Activated CD8-positive, alpha-beta memory T cell treated with anti-CD3 and anti-CD28 coated beads, Interleukin-2, amount 10 ng/mL, durations not matched to agents 7 days and 5 days (primary cell): ENCODE measurements around the gene HEMK1. TPM values are rescaled to one million over a fixed set of nuclear protein-coding genes. Genes with fewer than 3 reads are reported as not detected.

ENCODE experiments used
- ATAC-seq: fragments of 150-1000 bp; cut with Tn5 transposase; one replicate; pipeline ENCODE4 v1.10.0; 2021; ENCODE audit warnings: moderate library complexity
- CTCF ChIA-PET: fragments of 350-600 bp; sonication (Branson Sonifier 250); formaldehyde crosslinking; loops from one replicate; lab custom pipeline; 2021; ENCODE audit warnings: antibody characterized with exemption; lab: Charles Lee
- DNase-seq: peaks from one replicate; pipeline ENCODE4 v3.0.0-alpha.2; 2020
- H3K27ac Mint-ChIP-seq: one replicate; pipeline ENCODE4 v1.8.0; 2021; ENCODE audit warnings: mild to moderate bottlenecking, mixed read lengths
- H3K27me3 Mint-ChIP-seq: one replicate; pipeline ENCODE4 v1.8.0; 2021; ENCODE audit warnings: mixed read lengths
- H3K36me3 Mint-ChIP-seq: one replicate; pipeline ENCODE4 v1.8.0; 2021; ENCODE audit warnings: mild to moderate bottlenecking, mixed read lengths
- H3K4me1 Mint-ChIP-seq: one replicate; pipeline ENCODE4 v1.8.0; 2021; ENCODE audit warnings: mixed read lengths
- H3K4me3 Mint-ChIP-seq: one replicate; pipeline ENCODE4 v1.8.0; 2021; ENCODE audit warnings: mild to moderate bottlenecking, moderate library complexity, mixed read lengths
- H3K9me3 Mint-ChIP-seq: one replicate; pipeline ENCODE4 v1.8.0; 2022; ENCODE audit warnings: low read depth, mixed read lengths
- total RNA-seq, 2 experiments: library from RNA; stranded (reverse); gene quantifications; one replicate each; pipeline ENCODE4 v1.2.3, GENCODE V29; 2021

The HEMK1 gene
- total RNA-seq, 2 experiments from 2014 or later, result 49.9 to 61.3 TPM

- Mint-ChIP-seq H3K4me1 (peaks cover 73% of the 10 kb centered on the region), H3K27me3 (peaks cover 2% of the 10 kb centered on the region), H3K27ac (peak overlapping the region; percentile 95), H3K36me3 (peaks cover 30% of the 10 kb centered on the region), H3K4me3 (peak overlapping the region; percentile 89), H3K9me3 (no peaks in the 10 kb centered on the region)
- no peak for DNase-seq
- CTCF ChIA-PET, result interaction anchor here (0.9 to 14.4 kb wide), 7 partner anchors 12 to 863 kb away, joined by 3 to 859 read pairs (median 14); partner anchors contain the start of genes CISH, MAPKAPK3 and RASSF1
- no peak for ATAC-seq
Observed at GRCh38 chr3:50571486-50571885, 2.2 kb downstream of the HEMK1 start.

GRCh38 chr3:50572158-50572557, 2.8 kb downstream of the HEMK1 start:
- H3K36me3 Mint-ChIP-seq, result peaks cover 34% of the 10 kb centered on the region
- H3K9me3 Mint-ChIP-seq, result no peaks in the 10 kb centered on the region
- DNase-seq (peak; percentile 90), ATAC-seq (peak; percentile 14)
- H3K27me3 Mint-ChIP-seq, result peaks cover 2% of the 10 kb centered on the region
- peaks cover 72% of the 10 kb centered on the region for H3K4me1 Mint-ChIP-seq
- CTCF ChIA-PET, result interaction anchor here (1.0 to 14.4 kb wide), 12 partner anchors 9 to 818 kb away, joined by 3 to 859 read pairs (median 6); partner anchors contain the start of genes CISH, MAPKAPK3 and RASSF1
- H3K4me3 Mint-ChIP-seq, result peak overlapping the region; percentile 89
- H3K27ac Mint-ChIP-seq, result peak overlapping the region; percentile 95

- peak; percentile 85 for DNase-seq
- CTCF ChIA-PET, result interaction anchor here (1.0 to 14.4 kb wide), 13 partner anchors 8 to 817 kb away, joined by 3 to 859 read pairs (median 5); partner anchors contain the start of genes CISH, MAPKAPK3 and RASSF1
- Mint-ChIP-seq H3K4me3 (peak overlapping the region; percentile 89), H3K36me3 (peaks cover 42% of the 10 kb centered on the region), H3K4me1 (peaks cover 75% of the 10 kb centered on the region), H3K27me3 (peaks cover 2% of the 10 kb centered on the region), H3K27ac (peak overlapping the region; percentile 95), H3K9me3 (no peaks in the 10 kb centered on the region)
- ATAC-seq, result peak; percentile 4
Observed at GRCh38 chr3:50572801-50573371, 3.6 kb downstream of the HEMK1 start.

- H3K36me3 Mint-ChIP-seq, result peaks cover 48% of the 10 kb centered on the region
- DNase-seq, result peak; percentile 98
- H3K4me1 Mint-ChIP-seq, result peaks cover 76% of the 10 kb centered on the region
- H3K4me3 Mint-ChIP-seq, result peak overlapping the region; percentile 89
- CTCF ChIA-PET, result interaction anchor here (1.0 to 14.4 kb wide), 10 partner anchors 10 to 237 kb away, joined by 3 to 859 read pairs (median 6); partner anchors contain the start of genes CISH, MAPKAPK3 and RASSF1
- H3K27me3 Mint-ChIP-seq, result peaks cover 2% of the 10 kb centered on the region
- H3K27ac Mint-ChIP-seq, result peak overlapping the region; percentile 95
- ATAC-seq, result peak; percentile 41
- H3K9me3 Mint-ChIP-seq, result no peaks in the 10 kb centered on the region
Observed at GRCh38 chr3:50573566-50574443, 4.5 kb downstream of the HEMK1 start.

GRCh38 chr3:50574444-50574831, 5.1 kb downstream of the HEMK1 start:
- ATAC-seq (peak; percentile 5), DNase-seq (peak; percentile 85)
- peak overlapping the region; percentile 95 for H3K27ac Mint-ChIP-seq
- H3K4me3 Mint-ChIP-seq, result peak overlapping the region; percentile 89
- CTCF ChIA-PET, result interaction anchor here (1.0 to 14.4 kb wide), 4 partner anchors 9 to 234 kb away, joined by 3 to 859 read pairs (median 176); partner anchors contain the start of genes CISH, MAPKAPK3 and RASSF1
- no peaks in the 10 kb centered on the region for H3K9me3 Mint-ChIP-seq
- peaks cover 77% of the 10 kb centered on the region for H3K4me1 Mint-ChIP-seq
- H3K36me3 Mint-ChIP-seq, result peaks cover 50% of the 10 kb centered on the region
- peaks cover 2% of the 10 kb centered on the region for H3K27me3 Mint-ChIP-seq

GRCh38 chr3:50575372-50575771, 6.0 kb downstream of the HEMK1 start:
- H3K9me3 Mint-ChIP-seq, result no peaks in the 10 kb centered on the region
- ATAC-seq (no peak), DNase-seq (no peak)
- CTCF ChIA-PET, result interaction anchor here (13.1 to 14.4 kb wide), 2 partner anchors 14 to 33 kb away, joined by 347 to 859 read pairs; partner anchors contain the start of genes CISH and MAPKAPK3
- H3K4me1 Mint-ChIP-seq, result peaks cover 81% of the 10 kb centered on the region
- peaks cover 2% of the 10 kb centered on the region for H3K27me3 Mint-ChIP-seq
- H3K27ac Mint-ChIP-seq, result peak overlapping the region; percentile 95
- H3K36me3 Mint-ChIP-seq, result peaks cover 50% of the 10 kb centered on the region
- H3K4me3 Mint-ChIP-seq, result no peak overlapping the region

GRCh38 chr3:50577348-50577747, 8.0 kb downstream of the HEMK1 start:
- CTCF ChIA-PET, result interaction anchor here (13.1 to 14.4 kb wide), 2 partner anchors 12 to 31 kb away, joined by 347 to 859 read pairs; partner anchors contain the start of genes CISH and MAPKAPK3
- no peak overlapping the region for H3K4me3 Mint-ChIP-seq
- H3K9me3 Mint-ChIP-seq, result no peaks in the 10 kb centered on the region
- ATAC-seq, result no peak
- H3K27me3 Mint-ChIP-seq, result peaks cover 2% of the 10 kb centered on the region
- H3K4me1 Mint-ChIP-seq, result peaks cover 72% of the 10 kb centered on the region
- no peak for DNase-seq
- peaks cover 49% of the 10 kb centered on the region for H3K36me3 Mint-ChIP-seq
- H3K27ac Mint-ChIP-seq, result no peak overlapping the region

- no peaks in the 10 kb centered on the region for H3K9me3 Mint-ChIP-seq
- peak; percentile 42 for ATAC-seq
Observed at GRCh38 chr3:50580683-50581458, 11.5 kb downstream of the HEMK1 start.

GRCh38 chr3:50581459-50581842, 12.1 kb downstream of the HEMK1 start:
- Mint-ChIP-seq H3K9me3 (no peaks in the 10 kb centered on the region), H3K4me3 (no peak overlapping the region), H3K36me3 (peaks cover 45% of the 10 kb centered on the region), H3K4me1 (peaks cover 48% of the 10 kb centered on the region), H3K27me3 (no peaks in the 10 kb centered on the region), H3K27ac (peak overlapping the region; percentile 14)
- ATAC-seq (no peak), DNase-seq (no peak)
- CTCF ChIA-PET, result interaction anchor here (1.0 to 1.2 kb wide), 3 partner anchors 8 to 35 kb away, joined by 4 to 7 read pairs (median 5); partner anchors contain the start of gene MAPKAPK3

More at GRCh38 chr3:50580683-50581458, 11.5 kb downstream of the HEMK1 start:
- DNase-seq, result no peak
- H3K4me1 Mint-ChIP-seq, result peaks cover 50% of the 10 kb centered on the region
- CTCF ChIA-PET, result interaction anchor here (0.8 to 1.2 kb wide), 4 partner anchors 9 to 35 kb away, joined by 4 to 7 read pairs (median 4); partner anchors contain the start of gene MAPKAPK3
- H3K4me3 Mint-ChIP-seq, result no peak overlapping the region
- H3K27me3 Mint-ChIP-seq, result no peaks in the 10 kb centered on the region
- H3K36me3 Mint-ChIP-seq, result peaks cover 50% of the 10 kb centered on the region
- peak overlapping the region; percentile 14 for H3K27ac Mint-ChIP-seq

GRCh38 chr3:50582083-50582482, 12.8 kb downstream of the HEMK1 start:
- H3K9me3 Mint-ChIP-seq, result no peaks in the 10 kb centered on the region
- CTCF ChIA-PET, result interaction anchor here (2.2 kb wide), 1 partner anchor 33 kb away, joined by 7 read pairs; no protein-coding TSS in a partner anchor
- H3K27ac Mint-ChIP-seq, result no peak overlapping the region
- H3K36me3 Mint-ChIP-seq, result peaks cover 41% of the 10 kb centered on the region
- H3K27me3 Mint-ChIP-seq, result no peaks in the 10 kb centered on the region
- H3K4me1 Mint-ChIP-seq, result peaks cover 50% of the 10 kb centered on the region
- H3K4me3 Mint-ChIP-seq, result no peak overlapping the region
- DNase-seq (no peak), ATAC-seq (no peak)

GRCh38 chr3:50583897-50584296, 14.6 kb downstream of the HEMK1 start:
- no peaks in the 10 kb centered on the region for H3K27me3 Mint-ChIP-seq
- peaks cover 59% of the 10 kb centered on the region for H3K4me1 Mint-ChIP-seq
- peak overlapping the region; percentile 31 for H3K27ac Mint-ChIP-seq
- ATAC-seq (no peak), DNase-seq (no peak)
- H3K4me3 Mint-ChIP-seq, result no peak overlapping the region
- no peaks in the 10 kb centered on the region for H3K9me3 Mint-ChIP-seq
- peaks cover 32% of the 10 kb centered on the region for H3K36me3 Mint-ChIP-seq
- CTCF ChIA-PET, result interaction anchor here (1.3 to 2.2 kb wide), 2 partner anchors 10 to 32 kb away, joined by 5 to 7 read pairs; no protein-coding TSS in a partner anchor

- no peak overlapping the region for H3K4me3 Mint-ChIP-seq
- H3K4me1 Mint-ChIP-seq, result peaks cover 61% of the 10 kb centered on the region
- CTCF ChIA-PET, result interaction anchor here (1.3 to 2.2 kb wide), 2 partner anchors 10 to 31 kb away, joined by 5 to 7 read pairs; no protein-coding TSS in a partner anchor
- ATAC-seq (no peak), DNase-seq (no peak)
- H3K27ac Mint-ChIP-seq, result peak overlapping the region; percentile 31
- peaks cover 29% of the 10 kb centered on the region for H3K36me3 Mint-ChIP-seq
- no peaks in the 10 kb centered on the region for H3K27me3 Mint-ChIP-seq
- H3K9me3 Mint-ChIP-seq, result no peaks in the 10 kb centered on the region
Observed at GRCh38 chr3:50584391-50584790, 15.1 kb downstream of the HEMK1 start.
